Measurements from ENCODE around the gene UNK.

DNA sequence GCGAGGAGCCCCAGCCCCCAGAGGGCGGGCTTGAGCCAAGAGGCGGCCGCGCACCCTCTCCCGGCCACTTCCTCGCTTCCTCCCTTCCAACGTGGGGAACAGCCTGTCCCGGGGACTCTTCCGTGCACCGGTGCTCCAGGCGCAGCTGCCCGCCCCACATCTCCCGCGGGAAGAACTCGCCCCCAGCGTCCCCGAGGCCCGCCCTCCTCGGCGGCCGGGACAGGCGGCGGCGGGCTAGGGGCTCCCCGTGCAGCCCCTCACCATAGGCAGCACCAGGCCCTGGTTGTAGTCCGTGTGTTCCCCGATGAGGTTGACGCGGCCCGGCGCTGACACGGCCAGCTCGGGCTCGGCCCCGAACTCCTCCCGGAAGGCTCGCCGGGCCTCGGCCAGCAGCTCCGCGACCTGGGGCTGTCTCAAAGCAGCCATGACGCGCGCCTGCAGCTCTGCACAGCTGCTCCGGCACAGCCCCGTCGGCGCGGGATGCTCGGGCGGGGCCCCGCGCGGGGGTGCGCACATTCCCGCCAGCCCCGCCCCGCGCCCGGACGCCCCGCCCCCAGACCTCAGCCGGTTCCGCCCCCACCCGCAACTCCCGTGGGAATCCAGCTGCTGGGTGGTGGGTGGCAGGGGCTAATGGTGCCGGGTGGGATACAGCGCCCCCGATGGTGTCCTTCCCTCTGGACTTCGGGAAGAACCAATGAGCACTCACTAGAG lies 19.7 kb upstream of the UNK start, which contains the start of gene GALK1:
- TF ChIP-seq, protein P1, sequence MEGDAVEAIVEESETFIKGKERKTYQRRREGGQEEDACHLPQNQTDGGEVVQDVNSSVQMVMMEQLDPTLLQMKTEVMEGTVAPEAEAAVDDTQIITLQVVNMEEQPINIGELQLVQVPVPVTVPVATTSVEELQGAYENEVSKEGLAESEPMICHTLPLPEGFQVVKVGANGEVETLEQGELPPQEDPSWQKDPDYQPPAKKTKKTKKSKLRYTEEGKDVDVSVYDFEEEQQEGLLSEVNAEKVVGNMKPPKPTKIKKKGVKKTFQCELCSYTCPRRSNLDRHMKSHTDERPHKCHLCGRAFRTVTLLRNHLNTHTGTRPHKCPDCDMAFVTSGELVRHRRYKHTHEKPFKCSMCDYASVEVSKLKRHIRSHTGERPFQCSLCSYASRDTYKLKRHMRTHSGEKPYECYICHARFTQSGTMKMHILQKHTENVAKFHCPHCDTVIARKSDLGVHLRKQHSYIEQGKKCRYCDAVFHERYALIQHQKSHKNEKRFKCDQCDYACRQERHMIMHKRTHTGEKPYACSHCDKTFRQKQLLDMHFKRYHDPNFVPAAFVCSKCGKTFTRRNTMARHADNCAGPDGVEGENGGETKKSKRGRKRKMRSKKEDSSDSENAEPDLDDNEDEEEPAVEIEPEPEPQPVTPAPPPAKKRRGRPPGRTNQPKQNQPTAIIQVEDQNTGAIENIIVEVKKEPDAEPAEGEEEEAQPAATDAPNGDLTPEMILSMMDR (IDR thresholded peaks at IDR 0.05): peak; percentile 78
- TF ChIP-seq EZH2 (IDR thresholded peaks at IDR 0.05; ENCODE audit: borderline replicate concordance, insufficient read depth, low read depth, low read length, poor library complexity, severe bottlenecking): no peak

Measured in B cell (primary cell).